Chondrocyte (in vitro differentiated cells): ENCODE measurements around the gene PROC. TPM values are rescaled to one million over a fixed set of nuclear protein-coding genes. Genes with fewer than 3 reads are reported as not detected.

Source experiments
- DNase-seq: peaks from one replicate; pipeline ENCODE4 v3.0.0; 2021; ENCODE audit warnings: mixed read lengths, low spot score
- H3K27ac Mint-ChIP-seq: one replicate; pipeline ENCODE4 v1.8.0; 2021; ENCODE audit warnings: mild to moderate bottlenecking, moderate library complexity, mixed read lengths; ENCODE audit not compliant: unreplicated experiment
- H3K27me3 Mint-ChIP-seq: 2 replicates; pipeline ENCODE4 v1.8.0; 2021; ENCODE audit warnings: low read depth, mixed read lengths
- H3K36me3 Mint-ChIP-seq: 2 replicates; pipeline ENCODE4 v1.8.0; 2021; ENCODE audit warnings: low read depth, mixed read lengths
- H3K4me1 Mint-ChIP-seq: 2 replicates; pipeline ENCODE4 v1.8.0; 2021; ENCODE audit warnings: low read depth, mild to moderate bottlenecking, mixed read lengths
- H3K4me3 Mint-ChIP-seq: one replicate; pipeline ENCODE4 v1.8.0; 2021; ENCODE audit warnings: mild to moderate bottlenecking, moderate library complexity, mixed read lengths; ENCODE audit not compliant: unreplicated experiment
- H3K9me3 Mint-ChIP-seq: 2 replicates; pipeline ENCODE4 v1.8.0; 2021; ENCODE audit warnings: low read depth, mixed read lengths
- CTCF ChIP-seq: fragments of 200-600 bp; sonication (generic); IDR thresholded peaks from 2 replicates; pipeline ENCODE4 v1.5.0; 2021; ENCODE audit warnings: antibody characterized with exemption, mild to moderate bottlenecking, moderate library complexity
- total RNA-seq: library from RNA; stranded (reverse); gene quantifications from 3 replicates; pipeline ENCODE4 v1.2.1, GENCODE V29; 2021

The PROC gene
- total RNA-seq, 1 donor from 2014 or later: 2.7 TPM

GRCh38 chr2:127403460-127403859 is 14.8 kb upstream of the PROC start:
- H3K36me3 Mint-ChIP-seq: no peaks in the 10 kb centered on the region
- H3K27me3 Mint-ChIP-seq: no peaks in the 10 kb centered on the region
- H3K27ac Mint-ChIP-seq: peak overlapping the region; percentile 14
- no peak for TF ChIP-seq CTCF
- peaks cover 84% of the 10 kb centered on the region for H3K4me1 Mint-ChIP-seq
- no peaks in the 10 kb centered on the region for H3K9me3 Mint-ChIP-seq
- H3K4me3 Mint-ChIP-seq: no peak overlapping the region
- no peak for DNase-seq

- Mint-ChIP-seq H3K4me1 (peaks cover 80% of the 10 kb centered on the region), H3K27me3 (no peaks in the 10 kb centered on the region), H3K36me3 (no peaks in the 10 kb centered on the region), H3K27ac (peak overlapping the region; percentile 85), H3K9me3 (no peaks in the 10 kb centered on the region), H3K4me3 (no peak overlapping the region)
- TF ChIP-seq CTCF: no peak
- DNase-seq: no peak
Measured at GRCh38 chr2:127404466-127405254, 13.6 kb upstream of the PROC start.

- H3K9me3 Mint-ChIP-seq: no peaks in the 10 kb centered on the region
- peaks cover 81% of the 10 kb centered on the region for H3K4me1 Mint-ChIP-seq
- no peak for TF ChIP-seq CTCF
- no peak for DNase-seq
- H3K4me3 Mint-ChIP-seq: no peak overlapping the region
- no peaks in the 10 kb centered on the region for H3K36me3 Mint-ChIP-seq
- H3K27ac Mint-ChIP-seq: peak overlapping the region; percentile 85
- H3K27me3 Mint-ChIP-seq: no peaks in the 10 kb centered on the region
Measured at GRCh38 chr2:127405255-127405610, 13.0 kb upstream of the PROC start.

- Mint-ChIP-seq H3K9me3 (no peaks in the 10 kb centered on the region), H3K27ac (peak overlapping the region; percentile 85), H3K27me3 (no peaks in the 10 kb centered on the region), H3K36me3 (no peaks in the 10 kb centered on the region), H3K4me1 (peaks cover 81% of the 10 kb centered on the region), H3K4me3 (no peak overlapping the region)
- TF ChIP-seq CTCF: no peak
- DNase-seq: no peak
Measured at GRCh38 chr2:127406454-127406853, 11.8 kb upstream of the PROC start.

GRCh38 chr2:127407091-127407490 is 11.1 kb upstream of the PROC start:
- Mint-ChIP-seq H3K36me3 (no peaks in the 10 kb centered on the region), H3K27me3 (no peaks in the 10 kb centered on the region), H3K9me3 (no peaks in the 10 kb centered on the region), H3K4me1 (peaks cover 83% of the 10 kb centered on the region), H3K4me3 (no peak overlapping the region), H3K27ac (peak overlapping the region; percentile 85)
- no peak for DNase-seq
- TF ChIP-seq CTCF: no peak
